MCF 10A (cell line): ENCODE measurements around the gene TUBB3. TPM values are rescaled to one million over a fixed set of nuclear protein-coding genes. Genes with fewer than 3 reads are reported as not detected.

Source experiments
- BruUV-seq: library from RNA; stranded (reverse); fragments of 400-500 nt; replicated peaks from 2 replicates; lab custom pipeline; 2021; lab: Mats Ljungman, UMichigan
- CTCF ChIA-PET: fragments of 300-600 bp; sonication (Branson Sonifier 250); formaldehyde crosslinking; extraction: SDS; loops from one replicate; lab custom pipeline; 2021; ENCODE audit warnings: antibody characterized with exemption, inconsistent platforms; lab: Yijun Ruan, JAX
- POLR2A ChIA-PET: fragments of 300-600, 350-650 bp; sonication (Branson Sonifier 250); formaldehyde crosslinking; extraction: SDS; loops from one replicate; lab custom pipeline; 2020; ENCODE audit warnings: antibody characterized with exemption, inconsistent platforms; lab: Yijun Ruan, JAX
- DNase-seq: peaks from one replicate; pipeline ENCODE4 v3.0.0-alpha.2; 2018; ENCODE audit not compliant: unreplicated experiment
- H3K27ac Mint-ChIP-seq: one replicate; pipeline ENCODE4 v1.8.0; 2022; ENCODE audit warnings: mild to moderate bottlenecking, low read depth, mixed read lengths; ENCODE audit not compliant: unreplicated experiment
- H3K27me3 Mint-ChIP-seq: one replicate; pipeline ENCODE4 v1.8.0; 2022; ENCODE audit warnings: mixed read lengths; ENCODE audit not compliant: insufficient read depth, unreplicated experiment
- H3K36me3 Mint-ChIP-seq: one replicate; pipeline ENCODE4 v1.8.0; 2022; ENCODE audit warnings: mild to moderate bottlenecking, moderate library complexity, mixed read lengths; ENCODE audit not compliant: insufficient read depth, unreplicated experiment
- H3K4me1 Mint-ChIP-seq: one replicate; pipeline ENCODE4 v1.8.0; 2022; ENCODE audit warnings: mixed read lengths; ENCODE audit not compliant: insufficient read depth, unreplicated experiment
- H3K4me3 Mint-ChIP-seq: one replicate; pipeline ENCODE4 v1.8.0; 2022; ENCODE audit warnings: mild to moderate bottlenecking, moderate library complexity, mixed read lengths; ENCODE audit not compliant: unreplicated experiment
- H3K9me3 Mint-ChIP-seq: one replicate; pipeline ENCODE4 v1.8.0; 2022; ENCODE audit warnings: mixed read lengths; ENCODE audit not compliant: unreplicated experiment
- CTCF ChIP-seq: fragments of 200-600 bp; IDR thresholded peaks from one replicate; pipeline ENCODE4 v1.8.0; 2022; ENCODE audit warnings: antibody characterized with exemption, mild to moderate bottlenecking; ENCODE audit not compliant: unreplicated experiment
- intact Hi-C: fragments of 100-400 bp; cut with micrococcal nuclease; formaldehyde crosslinking; loops from 2 replicates; pipeline ENCODE4 v1.14.1; 2022
- total RNA-seq: library from RNA; stranded (reverse); gene quantifications from 2 replicates; pipeline ENCODE4 v1.2.3, GENCODE V29; 2022

Gene TUBB3
- total RNA-seq, 1 experiment from 2014 or later: 23.0 TPM

- POLR2A ChIA-PET: interaction anchor here (1.1 to 4.0 kb wide), 4 partner anchors 18 to 119 kb away, joined by 3 to 31 read pairs (median 4); partner anchors contain the start of genes DEF8 and TCF25
- no peak overlapping the region for H3K27ac Mint-ChIP-seq
- no peak for TF ChIP-seq CTCF
- peaks cover 8% of the 10 kb centered on the region for H3K4me1 Mint-ChIP-seq
- peaks cover 13% of the 10 kb centered on the region for H3K36me3 Mint-ChIP-seq
- DNase-seq: no peak
- CTCF ChIA-PET: no interaction called here
- H3K9me3 Mint-ChIP-seq: no peaks in the 10 kb centered on the region
- peak overlapping the region; percentile 74 for H3K4me3 Mint-ChIP-seq
- intact Hi-C loops: loop anchor here (5.0 kb wide), 1 partner anchor 222 kb away; the partner anchor contains the start of gene SPATA2L
- BruUV-seq: no TSS peak
- no peaks in the 10 kb centered on the region for H3K27me3 Mint-ChIP-seq
Measured at GRCh38 chr16:89924297-89924924, 1.3 kb downstream of the TUBB3 start.

GRCh38 chr16:89924925-89925307 is 1.8 kb downstream of the TUBB3 start:
- H3K36me3 Mint-ChIP-seq: peaks cover 9% of the 10 kb centered on the region
- no TSS peak for BruUV-seq
- intact Hi-C loops: loop anchor here (5.0 kb wide), 1 partner anchor 223 kb away; the partner anchor contains the start of gene SPATA2L
- POLR2A ChIA-PET: interaction anchor here (1.7 to 4.0 kb wide), 2 partner anchors 23 to 52 kb away, joined by 4 to 31 read pairs; partner anchors contain the start of genes DEF8 and TCF25
- peaks cover 3% of the 10 kb centered on the region for H3K4me1 Mint-ChIP-seq
- no peaks in the 10 kb centered on the region for H3K9me3 Mint-ChIP-seq
- H3K4me3 Mint-ChIP-seq: peak overlapping the region; percentile 70
- no peak for DNase-seq
- CTCF ChIA-PET: no interaction called here
- H3K27ac Mint-ChIP-seq: no peak overlapping the region
- TF ChIP-seq CTCF: no peak
- no peaks in the 10 kb centered on the region for H3K27me3 Mint-ChIP-seq

- DNase-seq: no peak
- Mint-ChIP-seq H3K27ac (no peak overlapping the region), H3K27me3 (no peaks in the 10 kb centered on the region), H3K4me1 (no peaks in the 10 kb centered on the region), H3K36me3 (peaks cover 6% of the 10 kb centered on the region), H3K4me3 (peak overlapping the region; percentile 70), H3K9me3 (no peaks in the 10 kb centered on the region)
- ChIA-PET POLR2A (interaction anchor here (0.8 kb wide), 1 partner anchor 47 kb away, joined by 3 read pairs; no protein-coding TSS in a partner anchor), CTCF (no interaction called here)
- no peak for TF ChIP-seq CTCF
- intact Hi-C loops: loop anchor here (1.0 kb wide), 1 partner anchor 47 kb away; no protein-coding TSS in a partner anchor
- BruUV-seq: no TSS peak
Measured at GRCh38 chr16:89925596-89926079, 2.5 kb downstream of the TUBB3 start.

- TF ChIP-seq CTCF: no peak
- peaks cover 15% of the 10 kb centered on the region for H3K36me3 Mint-ChIP-seq
- H3K9me3 Mint-ChIP-seq: no peaks in the 10 kb centered on the region
- no peaks in the 10 kb centered on the region for H3K4me1 Mint-ChIP-seq
- BruUV-seq: no TSS peak
- no peak overlapping the region for H3K27ac Mint-ChIP-seq
- ChIA-PET POLR2A (interaction anchor here (1.2 kb wide), 1 partner anchor 8 kb away, joined by 5 read pairs; the partner anchor contains the start of gene TUBB3), CTCF (interaction anchor here (0.6 kb wide), 1 partner anchor 87 kb away, joined by 3 read pairs; no protein-coding TSS in a partner anchor)
- no peaks in the 10 kb centered on the region for H3K27me3 Mint-ChIP-seq
- H3K4me3 Mint-ChIP-seq: no peak overlapping the region
- intact Hi-C loops: no loop called here
- DNase-seq: no peak
Measured at GRCh38 chr16:89931305-89931896, 8.3 kb downstream of the TUBB3 start.
